Measurements from ENCODE around the gene OPCML.

- TF ChIP-seq CTCF (IDR thresholded peaks at IDR 0.05) (peak; percentile 80), SIN3A (IDR thresholded peaks at IDR 0.05; ENCODE audit: borderline replicate concordance, insufficient read depth, low read depth, low read length) (no peak)
These were observed 468.0 kb downstream of the OPCML start for GRCh38 chr11:133064152-133064877.
